Adrenal gland (tissue), 5 donors: ENCODE measurements around the gene ARMC9.

ENCODE experiments used
- CTCF ChIP-seq, 6 experiments: fragments of 450-650 bp in 4 of 6; fragments of 200-600 bp in 2 of 6; sonication (generic) in 1 of 6; IDR thresholded peaks; 1 replicate in 5 of 6; 2 replicates in 1 of 6; pipeline versions ENCODE4 v1.5.1 to v1.8.0; 2016 to 2021; ENCODE audit warnings: antibody characterized with exemption in 6 of 6, mild to moderate bottlenecking in 2 of 6, moderate library complexity in 1 of 6
- POLR2A ChIP-seq, 2 donors: fragments of 450-650 bp; IDR thresholded peaks; one replicate each; pipeline ENCODE4 v1.6.1; 2017; ENCODE audit warnings: antibody characterized with exemption in 2 of 2, mild to moderate bottlenecking in 2 of 2, moderate library complexity in 1 of 2
- donor health status: DM: no; HTN: no; CAD: no.

GRCh38 chr2:231326404-231326803, 128.0 kb downstream of the ARMC9 start:
- TF ChIP-seq POLR2A (IDR thresholded peaks at IDR 0.05) (no peak), CTCF (IDR thresholded peaks at IDR 0.05) (no peak)
